Measurements from ENCODE around the gene NRIP2. TPM values are rescaled to one million over a fixed set of nuclear protein-coding genes. Genes with fewer than 3 reads are reported as not detected.
A peak's percentile ranks its signal among the peaks of the same experiment; 100 is the strongest.

The NRIP2 gene
- total and polyA plus RNA-seq, 2 experiments from 2014 or later, result 0.66 TPM; not detected in 1

DNA sequence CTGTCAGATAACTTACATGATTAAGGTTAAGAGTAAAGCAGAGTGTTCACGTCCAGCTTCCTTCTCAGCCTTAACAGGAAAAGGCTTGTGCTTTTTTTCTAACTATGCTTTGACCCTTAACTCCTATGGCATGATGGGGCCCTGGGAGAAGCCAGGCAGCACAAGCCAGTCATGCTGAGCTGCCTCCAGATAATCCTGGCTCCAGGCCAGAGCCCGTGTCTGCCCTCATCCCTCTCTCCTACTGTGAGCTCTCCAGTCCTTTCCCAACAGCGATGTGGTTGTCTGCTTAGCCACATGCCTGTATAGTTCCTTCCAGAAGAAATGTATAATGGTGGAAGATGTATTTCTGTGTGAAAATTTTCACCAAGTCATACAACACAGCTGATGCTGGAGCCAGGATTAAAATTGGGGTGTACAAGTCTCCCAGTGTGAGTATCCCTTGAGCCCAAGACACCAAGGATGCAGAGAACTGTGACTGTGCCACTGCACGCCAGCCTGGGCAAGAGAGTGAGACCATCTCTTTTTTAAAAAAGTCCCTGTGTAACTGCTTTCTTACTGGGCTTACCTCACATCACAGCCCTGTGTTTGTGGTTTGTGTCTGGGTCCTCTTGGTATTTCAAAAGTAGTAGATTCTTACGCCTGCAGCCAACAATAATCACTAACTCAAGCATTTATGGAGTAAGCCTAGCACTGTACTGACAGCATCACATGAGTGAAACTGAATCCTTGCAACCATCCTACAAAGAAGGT, 30.3 kb downstream of the NRIP2 start:
- H3K4me1 Mint-ChIP-seq, result no peaks in the 10 kb centered on the region
- peaks cover 19% of the 10 kb centered on the region for H4K20me1 ChIP-seq (replicated peaks; ENCODE audit: insufficient read depth)
- no peak overlapping the region for H3K4me2 ChIP-seq
- H3K36me3 ChIP-seq (ENCODE audit: insufficient read depth), result peaks cover 63% of the 10 kb centered on the region
- no peak overlapping the region; the same call in 2 of the 3 replicates for H3K4me3 Mint-ChIP-seq
- H3K36me3 Mint-ChIP-seq (ENCODE audit: low read depth), result peaks cover 70% of the 10 kb centered on the region
- peaks cover 2% of the 10 kb centered on the region; the same call in 1 of the 2 replicates for H3K79me2 ChIP-seq (replicated peaks; ENCODE audit: insufficient read depth)
- H3K27me3 ChIP-seq (ENCODE audit: insufficient read depth), result no peaks in the 10 kb centered on the region
- 0 out of 2 replicates have a peak overlapping the region, but pooled peaks have one; percentile 32 for H3K27ac ChIP-seq (ENCODE audit: low read depth)
- H3K4me3 ChIP-seq, result no peak overlapping the region
- H3K4me1 ChIP-seq (ENCODE audit: insufficient read depth), result no peaks in the 10 kb centered on the region
- peaks cover 6% of the 10 kb centered on the region for H3K27me3 Mint-ChIP-seq (ENCODE audit: insufficient read depth, low read depth, poor library complexity)
- H3K9me3 Mint-ChIP-seq, result no peaks in the 10 kb centered on the region
- no peak for ATAC-seq
- no peak overlapping the region for H3K27ac Mint-ChIP-seq
- H2AFZ ChIP-seq, result no peak overlapping the region
- TF ChIP-seq JUNB (IDR thresholded peaks at IDR 0.05; ENCODE audit: unreplicated experiment), result no peak
- no peak for TF ChIP-seq POLR2AphosphoS5 (IDR thresholded peaks at IDR 0.05; ENCODE audit: low read depth)
- TF ChIP-seq ZNF331 (CRISPR knock-in tag; IDR thresholded peaks at IDR 0.05; ENCODE audit: low read depth), result no peak
- TF ChIP-seq, protein P1, sequence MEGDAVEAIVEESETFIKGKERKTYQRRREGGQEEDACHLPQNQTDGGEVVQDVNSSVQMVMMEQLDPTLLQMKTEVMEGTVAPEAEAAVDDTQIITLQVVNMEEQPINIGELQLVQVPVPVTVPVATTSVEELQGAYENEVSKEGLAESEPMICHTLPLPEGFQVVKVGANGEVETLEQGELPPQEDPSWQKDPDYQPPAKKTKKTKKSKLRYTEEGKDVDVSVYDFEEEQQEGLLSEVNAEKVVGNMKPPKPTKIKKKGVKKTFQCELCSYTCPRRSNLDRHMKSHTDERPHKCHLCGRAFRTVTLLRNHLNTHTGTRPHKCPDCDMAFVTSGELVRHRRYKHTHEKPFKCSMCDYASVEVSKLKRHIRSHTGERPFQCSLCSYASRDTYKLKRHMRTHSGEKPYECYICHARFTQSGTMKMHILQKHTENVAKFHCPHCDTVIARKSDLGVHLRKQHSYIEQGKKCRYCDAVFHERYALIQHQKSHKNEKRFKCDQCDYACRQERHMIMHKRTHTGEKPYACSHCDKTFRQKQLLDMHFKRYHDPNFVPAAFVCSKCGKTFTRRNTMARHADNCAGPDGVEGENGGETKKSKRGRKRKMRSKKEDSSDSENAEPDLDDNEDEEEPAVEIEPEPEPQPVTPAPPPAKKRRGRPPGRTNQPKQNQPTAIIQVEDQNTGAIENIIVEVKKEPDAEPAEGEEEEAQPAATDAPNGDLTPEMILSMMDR (conservative IDR thresholded peaks at IDR 0.05; ENCODE audit: low read depth in 2 of 2), result no peak
- TF ChIP-seq EZH2 (IDR thresholded peaks at IDR 0.05; ENCODE audit: low read depth, unreplicated experiment), result no peak
- no peak for TF ChIP-seq EZH2phosphoT487 (IDR thresholded peaks at IDR 0.05; ENCODE audit: unreplicated experiment)
- TF ChIP-seq, protein P2, sequence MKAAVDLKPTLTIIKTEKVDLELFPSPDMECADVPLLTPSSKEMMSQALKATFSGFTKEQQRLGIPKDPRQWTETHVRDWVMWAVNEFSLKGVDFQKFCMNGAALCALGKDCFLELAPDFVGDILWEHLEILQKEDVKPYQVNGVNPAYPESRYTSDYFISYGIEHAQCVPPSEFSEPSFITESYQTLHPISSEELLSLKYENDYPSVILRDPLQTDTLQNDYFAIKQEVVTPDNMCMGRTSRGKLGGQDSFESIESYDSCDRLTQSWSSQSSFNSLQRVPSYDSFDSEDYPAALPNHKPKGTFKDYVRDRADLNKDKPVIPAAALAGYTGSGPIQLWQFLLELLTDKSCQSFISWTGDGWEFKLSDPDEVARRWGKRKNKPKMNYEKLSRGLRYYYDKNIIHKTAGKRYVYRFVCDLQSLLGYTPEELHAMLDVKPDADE (IDR thresholded peaks at IDR 0.05), result no peak
- TF ChIP-seq CREB1 (CRISPR knock-in tag; IDR thresholded peaks at IDR 0.05; ENCODE audit: low read depth), result no peak
- TF ChIP-seq, protein P3, sequence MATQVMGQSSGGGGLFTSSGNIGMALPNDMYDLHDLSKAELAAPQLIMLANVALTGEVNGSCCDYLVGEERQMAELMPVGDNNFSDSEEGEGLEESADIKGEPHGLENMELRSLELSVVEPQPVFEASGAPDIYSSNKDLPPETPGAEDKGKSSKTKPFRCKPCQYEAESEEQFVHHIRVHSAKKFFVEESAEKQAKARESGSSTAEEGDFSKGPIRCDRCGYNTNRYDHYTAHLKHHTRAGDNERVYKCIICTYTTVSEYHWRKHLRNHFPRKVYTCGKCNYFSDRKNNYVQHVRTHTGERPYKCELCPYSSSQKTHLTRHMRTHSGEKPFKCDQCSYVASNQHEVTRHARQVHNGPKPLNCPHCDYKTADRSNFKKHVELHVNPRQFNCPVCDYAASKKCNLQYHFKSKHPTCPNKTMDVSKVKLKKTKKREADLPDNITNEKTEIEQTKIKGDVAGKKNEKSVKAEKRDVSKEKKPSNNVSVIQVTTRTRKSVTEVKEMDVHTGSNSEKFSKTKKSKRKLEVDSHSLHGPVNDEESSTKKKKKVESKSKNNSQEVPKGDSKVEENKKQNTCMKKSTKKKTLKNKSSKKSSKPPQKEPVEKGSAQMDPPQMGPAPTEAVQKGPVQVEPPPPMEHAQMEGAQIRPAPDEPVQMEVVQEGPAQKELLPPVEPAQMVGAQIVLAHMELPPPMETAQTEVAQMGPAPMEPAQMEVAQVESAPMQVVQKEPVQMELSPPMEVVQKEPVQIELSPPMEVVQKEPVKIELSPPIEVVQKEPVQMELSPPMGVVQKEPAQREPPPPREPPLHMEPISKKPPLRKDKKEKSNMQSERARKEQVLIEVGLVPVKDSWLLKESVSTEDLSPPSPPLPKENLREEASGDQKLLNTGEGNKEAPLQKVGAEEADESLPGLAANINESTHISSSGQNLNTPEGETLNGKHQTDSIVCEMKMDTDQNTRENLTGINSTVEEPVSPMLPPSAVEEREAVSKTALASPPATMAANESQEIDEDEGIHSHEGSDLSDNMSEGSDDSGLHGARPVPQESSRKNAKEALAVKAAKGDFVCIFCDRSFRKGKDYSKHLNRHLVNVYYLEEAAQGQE (IDR thresholded peaks at IDR 0.05; ENCODE audit: unreplicated experiment), result no peak
- no peak for TF ChIP-seq NANOG (IDR thresholded peaks at IDR 0.05; ENCODE audit: borderline replicate concordance)
- TF ChIP-seq, protein P4, sequence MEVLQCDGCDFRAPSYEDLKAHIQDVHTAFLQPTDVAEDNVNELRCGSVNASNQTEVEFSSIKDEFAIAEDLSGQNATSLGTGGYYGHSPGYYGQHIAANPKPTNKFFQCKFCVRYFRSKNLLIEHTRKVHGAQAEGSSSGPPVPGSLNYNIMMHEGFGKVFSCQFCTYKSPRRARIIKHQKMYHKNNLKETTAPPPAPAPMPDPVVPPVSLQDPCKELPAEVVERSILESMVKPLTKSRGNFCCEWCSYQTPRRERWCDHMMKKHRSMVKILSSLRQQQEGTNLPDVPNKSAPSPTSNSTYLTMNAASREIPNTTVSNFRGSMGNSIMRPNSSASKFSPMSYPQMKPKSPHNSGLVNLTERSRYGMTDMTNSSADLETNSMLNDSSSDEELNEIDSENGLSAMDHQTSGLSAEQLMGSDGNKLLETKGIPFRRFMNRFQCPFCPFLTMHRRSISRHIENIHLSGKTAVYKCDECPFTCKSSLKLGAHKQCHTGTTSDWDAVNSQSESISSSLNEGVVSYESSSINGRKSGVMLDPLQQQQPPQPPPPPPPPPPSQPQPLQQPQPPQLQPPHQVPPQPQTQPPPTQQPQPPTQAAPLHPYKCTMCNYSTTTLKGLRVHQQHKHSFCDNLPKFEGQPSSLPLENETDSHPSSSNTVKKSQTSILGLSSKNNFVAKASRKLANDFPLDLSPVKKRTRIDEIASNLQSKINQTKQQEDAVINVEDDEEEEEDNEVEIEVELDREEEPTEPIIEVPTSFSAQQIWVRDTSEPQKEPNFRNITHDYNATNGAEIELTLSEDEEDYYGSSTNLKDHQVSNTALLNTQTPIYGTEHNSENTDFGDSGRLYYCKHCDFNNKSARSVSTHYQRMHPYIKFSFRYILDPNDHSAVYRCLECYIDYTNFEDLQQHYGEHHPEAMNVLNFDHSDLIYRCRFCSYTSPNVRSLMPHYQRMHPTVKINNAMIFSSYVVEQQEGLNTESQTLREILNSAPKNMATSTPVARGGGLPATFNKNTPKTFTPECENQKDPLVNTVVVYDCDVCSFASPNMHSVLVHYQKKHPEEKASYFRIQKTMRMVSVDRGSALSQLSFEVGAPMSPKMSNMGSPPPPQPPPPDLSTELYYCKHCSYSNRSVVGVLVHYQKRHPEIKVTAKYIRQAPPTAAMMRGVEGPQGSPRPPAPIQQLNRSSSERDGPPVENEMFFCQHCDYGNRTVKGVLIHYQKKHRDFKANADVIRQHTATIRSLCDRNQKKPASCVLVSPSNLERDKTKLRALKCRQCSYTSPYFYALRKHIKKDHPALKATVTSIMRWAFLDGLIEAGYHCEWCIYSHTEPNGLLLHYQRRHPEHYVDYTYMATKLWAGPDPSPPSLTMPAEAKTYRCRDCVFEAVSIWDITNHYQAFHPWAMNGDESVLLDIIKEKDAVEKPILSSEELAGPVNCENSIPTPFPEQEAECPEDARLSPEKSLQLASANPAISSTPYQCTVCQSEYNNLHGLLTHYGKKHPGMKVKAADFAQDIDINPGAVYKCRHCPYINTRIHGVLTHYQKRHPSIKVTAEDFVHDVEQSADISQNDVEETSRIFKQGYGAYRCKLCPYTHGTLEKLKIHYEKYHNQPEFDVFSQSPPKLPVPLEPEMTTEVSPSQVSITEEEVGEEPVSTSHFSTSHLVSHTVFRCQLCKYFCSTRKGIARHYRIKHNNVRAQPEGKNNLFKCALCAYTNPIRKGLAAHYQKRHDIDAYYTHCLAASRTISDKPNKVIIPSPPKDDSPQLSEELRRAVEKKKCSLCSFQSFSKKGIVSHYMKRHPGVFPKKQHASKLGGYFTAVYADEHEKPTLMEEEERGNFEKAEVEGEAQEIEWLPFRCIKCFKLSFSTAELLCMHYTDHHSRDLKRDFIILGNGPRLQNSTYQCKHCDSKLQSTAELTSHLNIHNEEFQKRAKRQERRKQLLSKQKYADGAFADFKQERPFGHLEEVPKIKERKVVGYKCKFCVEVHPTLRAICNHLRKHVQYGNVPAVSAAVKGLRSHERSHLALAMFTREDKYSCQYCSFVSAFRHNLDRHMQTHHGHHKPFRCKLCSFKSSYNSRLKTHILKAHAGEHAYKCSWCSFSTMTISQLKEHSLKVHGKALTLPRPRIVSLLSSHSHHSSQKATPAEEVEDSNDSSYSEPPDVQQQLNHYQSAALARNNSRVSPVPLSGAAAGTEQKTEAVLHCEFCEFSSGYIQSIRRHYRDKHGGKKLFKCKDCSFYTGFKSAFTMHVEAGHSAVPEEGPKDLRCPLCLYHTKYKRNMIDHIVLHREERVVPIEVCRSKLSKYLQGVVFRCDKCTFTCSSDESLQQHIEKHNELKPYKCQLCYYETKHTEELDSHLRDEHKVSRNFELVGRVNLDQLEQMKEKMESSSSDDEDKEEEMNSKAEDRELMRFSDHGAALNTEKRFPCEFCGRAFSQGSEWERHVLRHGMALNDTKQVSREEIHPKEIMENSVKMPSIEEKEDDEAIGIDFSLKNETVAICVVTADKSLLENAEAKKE (CRISPR knock-in tag; IDR thresholded peaks at IDR 0.05), result no peak
- no peak for TF ChIP-seq ZNF114 (CRISPR knock-in tag; IDR thresholded peaks at IDR 0.05)
- TF ChIP-seq STAT1 (IDR thresholded peaks at IDR 0.05; ENCODE audit: unreplicated experiment), result no peak
- no peak for DNase-seq (ENCODE audit: low spot score)
- peaks cover 57% of the 10 kb centered on the region for H3F3A ChIP-seq (replicated peaks; ENCODE audit: low read depth)
- no peaks in the 10 kb centered on the region for H3K9me2 ChIP-seq (ENCODE audit: insufficient read depth)

Measured in GM23338 (cell line).